HG02840 (cell line): ENCODE data around the gene ALPI.

ENCODE experiments used
- ATAC-seq: cut with Tn5 transposase; IDR thresholded peaks from one replicate; pipeline ENCODE4 v1.9.1; 2021; ENCODE audit warnings: mild to moderate bottlenecking, moderate library complexity, moderate number of reproducible peaks; ENCODE audit not compliant: unreplicated experiment, low FRiP score

Gene ALPI

GRCh38 chr2:232483311-232483922 lies 27.5 kb downstream of the ALPI start:
- ATAC-seq = no peak

DNA sequence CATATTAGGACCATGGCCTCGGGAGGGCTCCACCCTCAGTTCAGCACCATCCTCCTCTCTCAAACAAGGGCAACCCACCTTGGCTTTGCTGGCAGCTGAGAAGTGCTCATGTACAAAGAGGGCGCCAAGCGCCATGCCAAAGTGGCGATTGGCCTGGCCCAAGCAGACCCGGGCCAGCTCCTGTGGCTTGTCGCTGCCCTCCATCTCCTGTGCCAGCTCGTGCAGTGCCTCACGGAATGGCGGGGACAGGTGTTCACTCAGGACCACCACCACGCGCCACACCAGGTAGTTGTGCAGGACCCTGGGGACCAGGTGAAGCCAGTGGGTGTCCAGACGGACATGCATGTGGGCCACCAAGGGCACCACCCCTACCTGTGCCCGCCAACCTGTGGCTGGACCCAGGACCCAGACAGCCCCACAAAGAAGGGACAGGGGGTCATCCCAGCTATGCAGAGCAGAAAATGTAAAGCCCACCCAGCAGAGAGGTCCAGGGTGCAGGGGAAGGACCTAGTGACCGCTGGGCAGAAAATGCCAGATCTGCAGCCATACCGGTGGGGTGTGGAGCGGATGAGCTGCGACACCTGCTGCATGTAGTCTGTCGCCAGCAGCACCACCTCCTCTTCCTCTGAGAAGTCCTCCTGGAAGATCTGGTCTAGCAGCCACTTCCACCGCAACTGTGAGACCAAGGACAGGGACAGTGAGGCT lies 28.1 kb downstream of the ALPI start:
- no peak for ATAC-seq

DNA sequence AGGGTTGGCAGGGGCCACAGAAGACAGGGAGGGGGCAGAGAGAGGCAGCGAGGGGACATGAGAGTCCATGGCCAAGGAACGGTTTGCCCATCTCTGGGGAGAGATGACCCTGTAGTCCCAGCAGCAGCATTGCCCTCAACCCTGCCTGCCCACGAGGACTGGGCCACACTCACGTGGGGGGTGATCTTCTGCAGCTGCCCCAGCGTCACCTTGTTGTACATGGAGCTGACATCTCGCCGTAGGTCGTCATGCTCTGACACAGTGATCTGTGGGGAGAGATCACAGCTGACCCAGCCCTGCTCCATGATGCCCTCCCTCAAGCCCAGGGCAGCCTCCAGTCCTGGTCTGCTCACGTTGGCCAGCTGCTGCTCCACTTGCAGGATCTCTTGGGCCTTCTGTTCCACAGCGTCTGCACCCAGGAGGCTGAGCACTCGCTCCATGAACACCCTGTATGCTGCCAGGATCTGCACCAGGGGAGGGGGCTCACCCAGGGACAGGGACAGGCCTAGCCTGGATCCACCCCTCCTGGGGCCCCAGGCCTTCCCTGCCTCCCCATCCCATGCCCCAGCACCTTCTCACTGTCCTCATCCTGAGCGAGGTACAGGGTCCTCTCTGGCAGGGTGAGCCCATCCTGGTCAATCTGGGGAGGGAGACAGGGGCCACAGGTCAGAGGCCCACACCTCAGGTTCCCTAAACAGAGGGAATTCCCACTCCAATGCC lies 28.8 kb downstream of the ALPI start:
- no peak for ATAC-seq

DNA sequence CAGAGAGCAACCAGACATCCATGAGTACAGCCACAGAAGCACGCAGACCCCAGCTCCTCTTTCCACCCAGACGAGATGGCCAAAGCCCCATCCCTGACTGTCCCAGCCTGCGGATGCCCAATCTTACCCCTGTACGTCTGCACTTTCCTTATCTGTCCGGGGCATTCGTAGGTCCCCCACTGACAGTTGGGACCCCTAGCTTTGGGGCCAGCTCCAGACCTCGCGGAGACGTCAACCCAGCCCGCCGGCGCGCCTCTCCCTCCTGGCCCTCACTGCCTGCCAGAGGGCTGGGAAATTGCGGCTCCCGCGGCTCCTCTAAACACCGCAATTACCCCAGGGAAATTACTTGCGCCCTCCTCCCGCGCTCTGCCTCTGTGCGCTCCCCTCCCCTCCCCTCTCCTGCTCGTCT lies 29.4 kb downstream of the ALPI start:
- no peak for ATAC-seq

DNA sequence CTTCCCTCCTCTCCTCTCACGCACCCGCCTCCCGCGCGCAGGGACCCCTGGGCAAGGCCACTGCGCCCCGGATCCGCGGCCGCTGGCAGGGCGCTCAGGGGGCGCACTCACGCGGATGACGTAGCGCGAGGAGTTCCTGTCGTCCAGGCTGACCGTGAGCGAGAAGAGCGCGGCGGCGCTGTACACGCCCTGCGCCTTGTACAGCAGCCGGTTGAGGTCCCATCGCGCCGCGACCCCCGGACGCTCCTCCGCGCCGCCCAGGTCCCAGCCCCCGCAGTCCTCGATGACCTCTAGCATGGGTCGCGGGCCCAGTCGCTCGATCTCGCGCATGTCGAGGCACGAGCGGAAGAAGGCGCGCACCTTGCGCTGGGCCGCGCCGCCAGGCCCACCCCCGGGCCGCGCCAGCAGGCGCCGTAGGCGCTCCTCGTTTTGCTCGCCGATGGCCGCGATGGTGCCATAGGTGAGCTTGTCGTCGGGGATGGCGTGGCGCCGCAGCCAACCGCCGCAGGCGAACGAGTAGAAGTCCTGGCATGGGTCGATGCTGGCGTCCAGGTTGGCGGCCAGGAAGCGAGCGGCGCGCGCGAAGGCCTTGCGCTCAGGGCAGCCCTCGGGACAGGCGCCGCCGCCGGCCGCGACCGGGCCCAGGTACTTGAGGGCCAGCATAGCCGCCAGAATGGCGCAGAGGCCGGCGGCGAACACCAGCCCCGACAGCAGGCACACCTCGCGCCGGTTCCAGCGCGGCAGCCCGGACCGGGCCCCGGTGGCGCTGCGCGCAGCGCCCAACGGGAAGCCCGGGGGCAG lies 30.0 kb downstream of the ALPI start:
- ATAC-seq = no peak

- no peak for ATAC-seq
Measured at GRCh38 chr2:232486558-232487384, 30.8 kb downstream of the ALPI start.

DNA sequence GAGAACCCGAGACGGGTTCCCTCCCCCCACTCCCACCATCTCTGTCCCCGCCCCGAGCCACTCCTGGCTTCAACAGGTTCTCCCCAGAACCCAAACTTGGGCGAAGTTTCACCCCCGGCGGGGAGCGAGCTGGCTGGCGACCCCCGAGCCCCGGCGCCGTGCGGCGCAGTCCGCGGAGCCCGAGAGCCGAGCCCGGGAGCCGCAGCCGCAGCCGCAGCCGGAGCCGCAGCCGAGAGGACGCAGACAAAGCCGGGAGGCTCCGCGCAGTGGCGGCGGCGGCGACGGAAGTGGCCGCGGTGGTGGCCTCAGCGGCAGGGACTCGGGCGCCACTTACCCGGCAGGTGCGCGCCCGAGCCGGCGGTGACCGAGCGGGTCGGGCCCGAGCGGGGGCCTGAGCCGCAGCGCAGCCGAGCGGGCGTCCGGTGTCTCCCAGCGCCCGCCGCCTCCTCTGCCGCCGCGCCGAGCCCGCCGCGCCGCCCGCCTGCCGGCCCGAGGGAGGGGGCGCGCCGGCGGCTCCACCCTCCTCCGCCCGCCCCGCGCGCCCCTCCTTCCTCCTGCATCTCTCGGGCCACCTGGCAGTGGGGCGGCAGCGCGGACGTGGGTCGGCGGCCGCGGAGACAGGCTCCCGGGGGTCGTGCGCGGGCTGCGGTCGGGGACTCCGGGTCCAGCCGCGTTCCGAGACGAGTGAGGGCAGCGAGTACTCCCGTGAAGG lies 31.6 kb downstream of the ALPI start, which contains the start of gene ECEL1:
TSS of gene ECEL1 (minus strand) at position 450 of the 712 bp plus-strand sequence. CDS start 1,181 bp downstream, outside the sequence.
- ATAC-seq = no peak

DNA sequence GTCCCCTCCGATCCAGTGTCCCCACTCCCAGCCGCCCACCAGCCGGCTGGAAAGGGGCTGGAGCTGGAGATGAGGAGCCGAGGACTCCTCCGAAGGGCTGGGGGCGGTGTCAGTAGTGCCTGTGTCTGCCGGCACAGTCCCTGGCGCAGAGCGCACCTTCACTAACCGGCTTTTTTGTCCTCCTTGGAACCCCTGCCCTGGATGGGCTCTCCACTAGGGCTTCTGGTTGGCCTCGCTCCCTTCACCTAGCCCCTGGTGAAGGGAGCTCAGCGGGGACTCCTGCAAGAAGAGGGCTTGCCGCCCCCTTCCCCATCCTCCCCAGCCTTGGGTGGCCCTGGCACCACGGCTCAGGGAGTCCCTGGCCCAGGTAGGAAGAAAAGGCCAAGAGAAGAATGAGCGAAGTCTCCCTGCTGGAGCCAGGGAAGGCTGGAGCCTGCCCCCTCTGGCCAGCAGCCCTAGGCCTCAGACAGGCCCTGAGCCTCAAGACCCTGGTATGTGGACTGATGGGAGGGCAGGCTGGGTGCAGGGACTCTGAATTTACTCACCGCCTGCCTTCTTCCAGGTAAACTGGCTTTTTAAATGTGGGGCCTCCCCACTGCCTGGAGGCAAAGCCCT lies 32.3 kb downstream of the ALPI start:
- ATAC-seq = no peak

DNA sequence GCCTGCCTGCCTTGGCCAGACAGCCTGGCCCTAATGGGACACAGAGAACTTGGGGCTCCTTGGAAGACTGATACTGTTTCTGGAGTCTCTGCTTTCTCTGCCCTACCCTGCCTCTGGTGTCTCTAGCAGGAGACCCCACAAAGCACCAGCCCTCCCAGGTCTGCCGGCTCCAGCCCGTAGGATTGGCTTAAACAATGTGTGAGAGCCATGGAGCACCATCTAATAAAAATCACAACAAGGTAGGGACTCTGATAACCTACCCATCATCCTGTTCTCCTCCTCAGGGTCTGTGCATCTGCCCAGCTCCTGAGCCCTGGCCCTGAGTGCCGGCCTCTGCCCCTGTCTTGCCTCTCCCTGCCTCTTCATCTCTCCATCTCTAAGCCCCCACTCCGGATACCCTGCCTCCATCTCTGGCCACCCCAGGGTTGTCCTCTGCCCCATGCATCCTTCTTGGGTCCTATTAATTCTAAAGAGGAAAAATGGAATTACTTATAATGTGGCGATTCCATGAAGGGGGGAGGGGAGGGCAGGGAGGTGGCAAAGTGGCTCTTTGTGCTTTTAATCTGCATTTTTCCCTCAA lies 32.9 kb downstream of the ALPI start:
- no peak for ATAC-seq

GRCh38 chr2:232489516-232490220 lies 33.7 kb downstream of the ALPI start:
- ATAC-seq = no peak

- ATAC-seq = no peak
Measured at GRCh38 chr2:232490221-232491138, 34.5 kb downstream of the ALPI start.

- no peak for ATAC-seq
Measured at GRCh38 chr2:232491139-232491780, 35.3 kb downstream of the ALPI start.

DNA sequence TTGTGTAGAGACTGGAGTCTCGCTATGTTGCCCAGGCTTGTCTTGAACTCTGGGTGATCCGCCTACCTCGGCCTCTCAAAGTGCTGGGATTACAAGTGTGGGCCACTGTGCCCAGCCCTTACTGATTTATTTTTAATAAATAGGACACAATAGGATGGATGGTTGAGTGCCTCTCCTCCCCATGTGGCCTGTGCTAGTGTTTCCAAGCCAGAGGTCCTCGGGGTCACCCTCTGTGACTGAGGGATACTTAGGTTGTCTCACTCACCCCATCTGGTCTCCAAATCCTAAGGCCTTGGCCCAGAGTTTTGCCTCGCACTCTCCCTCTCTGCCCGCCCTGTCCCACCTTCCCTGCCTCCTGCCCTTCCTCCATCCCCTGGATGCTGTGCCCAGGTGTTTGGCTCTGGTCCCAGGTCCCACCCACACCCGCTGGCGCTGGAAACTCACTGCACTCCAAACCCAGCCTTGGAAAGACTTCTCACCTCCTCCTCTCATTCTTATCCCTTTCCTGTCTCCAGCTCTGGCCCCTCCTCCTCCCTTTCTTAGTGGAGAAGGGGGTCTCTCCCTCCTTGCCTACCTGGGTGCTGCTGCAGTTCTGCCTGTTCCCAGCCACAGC lies 36.4 kb downstream of the ALPI start:
- no peak for ATAC-seq

DNA sequence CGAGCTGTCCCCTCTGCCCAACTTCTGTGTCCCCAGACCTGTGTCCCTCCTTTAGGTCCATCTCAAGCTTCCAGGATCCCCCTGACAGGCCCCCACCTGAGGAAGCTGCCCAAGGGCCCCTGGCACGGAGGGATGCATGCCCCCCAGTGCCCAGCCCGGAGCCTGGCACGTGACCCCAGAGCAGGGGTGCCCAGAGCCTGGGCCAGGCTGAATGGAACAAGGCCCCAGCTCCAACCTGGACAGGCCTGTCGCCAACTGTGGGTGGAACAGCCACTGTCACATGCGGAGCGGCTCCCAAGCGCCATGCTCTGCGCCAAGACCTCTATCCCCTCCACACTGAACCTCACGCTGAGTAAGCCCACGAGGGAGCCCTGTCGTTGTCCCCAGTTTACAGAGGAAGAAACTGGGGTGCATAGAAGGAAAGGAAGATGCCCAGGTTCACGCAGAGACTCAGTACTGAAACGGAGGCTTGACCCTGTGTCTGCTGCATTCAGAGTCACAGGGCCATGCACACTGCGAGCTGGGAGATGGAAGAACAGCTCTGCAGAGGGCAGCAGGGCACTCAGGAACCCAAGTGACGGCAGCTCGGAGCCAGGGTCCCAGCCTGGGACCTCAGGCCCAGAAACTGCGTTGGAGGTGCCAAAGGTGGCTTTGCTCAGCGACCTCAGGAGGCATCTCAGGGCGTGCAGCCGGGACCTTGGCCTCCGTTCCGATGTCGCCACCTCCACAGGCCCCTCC lies 37.2 kb downstream of the ALPI start:
- ATAC-seq = no peak
